GM19372 (cell line): Measurements from ENCODE around the gene UPP1.

Experiments used
- ATAC-seq: cut with Tn5 transposase; IDR thresholded peaks from one replicate; pipeline ENCODE4 v1.9.1; 2021; ENCODE audit warnings: mild to moderate bottlenecking, low read depth, moderate library complexity; ENCODE audit not compliant: unreplicated experiment

The UPP1 gene

DNA sequence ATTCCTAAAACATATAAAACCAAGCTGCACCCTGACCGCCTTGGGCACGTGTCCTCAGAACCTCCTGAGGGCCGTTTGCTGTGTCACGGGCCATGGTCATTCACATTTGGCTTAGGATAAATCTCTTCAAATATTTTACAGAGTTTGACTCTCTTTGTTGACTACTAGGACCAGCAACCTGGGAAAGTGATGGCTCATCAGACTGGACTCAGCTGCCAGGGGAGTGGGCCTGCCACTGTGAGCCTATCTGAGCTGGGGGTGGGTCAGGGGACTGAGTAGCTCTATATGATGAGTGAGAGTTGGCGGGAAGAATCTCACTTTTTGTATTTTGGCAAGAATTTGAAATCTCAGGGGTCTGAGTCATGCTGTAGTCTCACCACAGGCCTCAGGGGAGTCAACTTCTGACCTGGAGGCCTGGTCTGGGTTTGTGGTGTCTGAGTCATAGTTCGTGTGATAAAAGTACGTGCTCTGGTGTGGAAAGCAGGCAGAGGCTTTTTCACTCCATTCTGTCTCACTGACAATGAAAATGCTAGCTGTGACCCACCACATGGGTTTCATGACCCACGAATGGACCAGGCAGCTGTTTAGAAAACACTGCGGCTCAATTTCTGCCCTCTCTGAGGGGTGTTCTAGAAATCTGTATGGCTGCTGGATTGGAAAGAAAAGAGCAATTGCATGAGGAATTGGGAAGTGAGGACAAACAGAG lies 4.2 kb upstream of the UPP1 start:
- peak; percentile 49 for ATAC-seq

DNA sequence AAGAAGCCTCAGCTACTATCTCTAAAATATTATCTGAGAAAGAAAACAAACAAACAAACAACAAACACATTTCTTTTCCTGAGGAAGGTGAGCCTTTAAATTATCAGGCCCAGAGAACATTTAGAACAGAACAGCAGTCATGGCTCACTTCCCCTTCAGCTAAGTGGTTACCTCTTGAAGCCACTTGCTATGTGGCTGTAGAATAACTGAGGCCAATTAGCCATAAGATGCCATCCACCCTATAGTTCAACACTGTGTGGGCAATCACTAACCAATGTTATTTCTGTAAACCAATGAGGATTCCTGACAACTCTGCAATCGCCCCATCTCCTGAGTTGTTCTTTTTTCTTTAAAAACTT lies 3.7 kb upstream of the UPP1 start:
- no peak for ATAC-seq

DNA sequence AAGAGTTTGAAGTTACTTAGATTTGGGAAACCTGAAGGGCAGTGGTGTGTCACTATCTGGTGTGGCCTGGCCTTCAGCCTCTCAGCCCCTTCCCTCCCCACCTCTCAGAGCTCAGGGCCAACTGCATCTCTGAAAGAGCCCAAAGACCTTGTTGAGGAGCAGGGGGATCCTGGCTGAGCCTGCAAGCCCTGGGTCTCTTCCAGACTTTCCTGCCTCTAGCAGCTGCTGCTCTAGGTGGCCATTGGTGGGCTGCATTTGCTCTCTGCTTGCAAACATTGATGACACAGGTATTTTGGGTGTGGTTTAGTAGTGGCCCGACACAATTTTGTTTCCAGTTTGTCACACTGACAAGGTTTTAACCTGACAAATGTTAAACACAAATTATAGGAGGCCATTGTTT lies 3.1 kb upstream of the UPP1 start:
- no peak for ATAC-seq

DNA sequence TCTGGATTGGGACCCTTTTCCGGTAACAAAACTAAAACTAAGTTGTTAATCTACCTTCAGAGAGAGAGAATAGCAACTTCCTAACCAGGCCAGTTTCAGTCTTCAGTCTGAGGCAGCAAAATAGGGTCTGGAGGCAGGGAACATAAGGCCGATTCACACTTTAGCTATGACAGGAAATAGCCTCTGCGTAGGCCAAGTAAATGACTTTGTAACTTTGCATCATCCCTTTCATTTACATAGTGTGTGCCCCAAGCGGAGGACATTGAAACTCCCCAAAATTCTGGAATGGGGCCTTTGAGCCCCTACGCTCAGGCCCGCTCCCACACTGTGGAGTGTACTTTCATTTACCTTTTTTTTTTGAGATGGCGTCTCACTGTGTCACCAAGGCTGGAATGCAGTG lies 1.7 kb upstream of the UPP1 start:
- ATAC-seq: no peak

DNA sequence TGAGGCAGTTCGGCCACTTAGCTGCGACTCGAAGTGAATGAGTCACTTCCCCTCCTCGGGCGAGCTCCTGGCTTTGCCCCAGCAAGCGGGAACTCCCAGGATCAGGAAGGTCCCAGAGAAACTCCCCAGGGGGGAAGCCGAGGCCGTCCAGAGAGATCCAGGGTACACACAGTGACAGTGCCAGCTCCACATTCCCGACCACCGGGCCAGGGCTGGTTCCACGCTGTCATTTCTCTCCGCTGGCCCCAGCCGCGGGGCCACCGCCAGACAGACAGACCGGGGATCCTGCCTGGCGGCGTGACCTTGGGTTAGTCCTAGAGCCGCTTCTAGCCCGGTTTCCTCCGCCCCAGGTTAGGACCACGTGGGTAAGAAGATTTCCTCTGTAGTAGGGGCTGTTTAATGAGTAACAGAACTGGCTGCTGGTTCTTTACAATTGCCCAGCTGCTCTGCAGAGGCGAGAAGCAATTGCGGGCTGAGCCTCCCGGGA lies 463 bp upstream of the UPP1 start:
- peak; percentile 58 for ATAC-seq

DNA sequence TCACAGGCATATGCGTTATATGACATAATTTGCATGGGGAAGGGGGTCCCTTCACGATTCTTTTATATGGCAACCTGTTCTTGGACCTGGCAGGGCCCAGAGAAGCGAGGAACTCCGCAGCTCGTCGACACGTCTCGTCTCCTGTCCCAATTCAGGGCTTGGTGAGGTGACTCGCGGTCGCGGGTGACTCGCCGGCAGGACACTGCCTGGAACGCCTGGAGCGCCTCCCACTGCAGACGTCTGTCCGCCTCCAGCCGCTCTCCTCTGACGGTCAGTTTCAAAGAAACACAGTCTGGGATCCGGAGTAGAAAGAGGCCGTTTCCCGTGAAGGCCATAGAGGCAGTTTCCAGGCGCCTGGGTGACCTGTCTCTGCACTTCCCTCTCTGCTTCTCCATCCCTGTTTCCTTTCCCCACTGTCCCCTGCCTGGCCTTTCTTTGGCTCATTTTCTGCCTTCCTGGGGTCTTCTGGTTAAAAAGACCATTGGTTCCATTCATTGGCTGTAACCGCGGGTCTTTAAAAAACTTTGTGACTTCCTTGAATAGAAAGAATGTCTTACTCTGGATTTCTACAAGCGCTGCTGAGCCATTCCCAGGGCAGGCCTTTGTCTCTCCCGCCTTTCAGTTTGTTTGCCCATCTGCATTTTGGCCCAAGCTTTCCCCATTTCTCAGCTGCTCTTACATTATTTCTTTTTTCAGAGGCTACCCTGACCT lies 1.2 kb downstream of the UPP1 start:
- no peak for ATAC-seq

DNA sequence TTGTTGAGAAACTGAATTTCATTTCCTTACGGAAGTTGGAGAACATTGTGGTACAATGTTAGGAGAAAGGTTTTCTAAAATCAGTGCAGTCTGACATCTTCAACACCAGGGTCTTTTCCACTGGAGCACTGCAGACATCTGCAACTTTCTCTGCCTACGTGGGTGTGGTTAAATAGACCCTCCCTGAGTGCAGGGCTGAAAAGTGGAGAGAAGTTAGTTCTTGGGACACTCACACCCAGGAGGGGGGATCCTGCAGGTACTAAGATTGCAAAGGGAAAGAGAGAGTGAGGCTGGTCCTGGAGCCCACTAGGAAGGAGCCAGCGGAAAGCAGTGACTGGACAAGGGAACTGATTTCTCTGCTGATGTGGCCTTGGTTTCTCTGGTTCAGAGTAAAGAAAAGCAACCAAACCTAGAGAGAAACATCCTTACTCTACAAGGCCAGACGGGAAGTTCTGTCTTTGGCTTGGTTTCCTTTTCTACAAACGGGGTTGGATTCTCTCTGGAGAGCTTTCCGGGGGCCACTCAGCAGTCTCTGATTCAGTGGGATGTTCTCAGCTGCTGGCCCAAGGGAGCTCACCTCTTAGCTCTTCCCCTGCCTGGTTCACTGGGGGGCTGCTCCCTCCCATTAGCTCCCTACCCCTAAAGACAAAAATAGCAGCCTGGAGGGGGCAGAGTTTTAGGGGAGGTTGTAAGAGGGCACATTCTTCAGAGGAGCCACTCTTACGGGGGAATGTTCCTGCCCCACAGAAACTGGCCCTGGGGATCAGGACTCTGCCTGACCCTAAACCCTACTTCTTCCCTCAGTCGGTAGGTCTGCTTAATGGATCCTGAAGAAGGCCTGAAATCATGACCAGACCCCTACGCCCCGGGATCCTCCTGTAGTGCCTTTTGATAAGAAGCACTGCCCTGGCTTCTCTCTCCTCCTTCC lies 2.7 kb downstream of the UPP1 start:
- no peak for ATAC-seq

DNA sequence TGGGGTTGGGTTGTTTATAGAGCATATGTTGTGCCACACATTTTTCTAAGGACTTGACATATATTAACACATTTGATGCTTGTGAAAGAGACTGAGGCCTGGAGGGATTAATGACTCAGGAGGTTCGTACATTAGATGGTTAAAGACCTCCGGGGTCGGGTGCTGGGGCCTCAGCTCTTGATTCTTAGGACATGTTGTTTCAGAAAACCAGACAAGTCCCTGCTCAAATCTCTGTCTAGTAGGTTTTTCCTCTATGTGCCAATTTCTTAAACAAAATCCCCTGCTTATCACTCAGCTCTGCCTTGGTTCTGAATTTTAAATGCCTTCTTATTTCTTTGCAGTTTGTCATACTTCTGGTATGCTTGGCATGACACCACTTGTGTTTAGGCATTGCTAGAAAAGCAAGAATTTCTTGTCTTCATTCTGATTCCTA lies 5.8 kb downstream of the UPP1 start:
- ATAC-seq: no peak

DNA sequence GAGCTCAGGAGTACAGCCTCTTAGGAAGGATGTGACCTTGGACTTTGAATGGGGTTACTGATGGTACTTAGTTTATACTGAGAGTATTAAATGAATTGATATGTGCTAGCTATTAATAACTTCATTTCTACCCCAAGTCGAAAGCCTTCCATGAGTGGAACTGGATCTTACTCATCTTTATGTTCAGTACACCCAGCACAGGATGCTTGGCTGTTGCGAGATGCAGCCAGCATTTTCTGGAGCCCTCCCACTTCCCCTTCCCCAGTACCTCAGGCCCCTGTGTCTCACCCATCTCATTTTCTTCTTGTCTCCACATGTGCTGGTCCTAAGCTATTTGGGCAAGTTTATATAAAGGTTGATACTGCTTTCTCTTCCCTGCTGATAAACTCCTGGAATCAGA lies 7.2 kb downstream of the UPP1 start:
- no peak for ATAC-seq

DNA sequence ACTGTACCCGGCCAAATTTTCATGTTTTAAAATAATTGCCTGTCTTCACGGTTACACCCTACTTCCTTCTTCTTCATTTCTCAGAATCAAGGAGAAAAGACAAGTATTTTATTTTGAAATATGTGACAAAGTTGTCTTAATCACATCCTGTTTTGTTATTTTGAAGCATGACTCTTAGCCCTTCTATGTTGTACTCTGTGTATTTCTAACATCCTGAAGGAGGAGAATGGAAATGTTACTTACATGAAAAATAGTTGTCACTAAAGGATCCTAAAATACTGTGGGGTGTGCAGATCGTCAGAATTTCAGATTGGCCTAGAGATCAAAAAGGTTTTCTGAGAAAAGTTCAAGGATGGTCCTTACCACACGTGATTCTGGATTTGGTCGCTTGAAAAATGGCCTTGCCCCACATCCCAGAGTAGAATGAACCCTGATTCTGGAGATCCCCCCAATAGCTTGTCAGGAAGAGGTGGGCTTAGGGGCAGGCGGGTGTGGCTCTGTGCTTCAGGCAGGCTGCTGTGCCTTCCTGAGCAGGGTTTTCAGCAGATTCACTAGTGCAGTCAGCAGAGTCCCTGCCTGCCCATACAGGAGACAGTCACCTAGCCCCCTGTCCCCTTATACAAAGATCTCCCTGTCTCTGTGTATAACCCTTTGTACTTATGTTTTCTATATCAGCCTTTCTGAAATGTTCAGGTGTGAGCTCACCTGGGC lies 8.6 kb downstream of the UPP1 start:
- no peak for ATAC-seq

DNA sequence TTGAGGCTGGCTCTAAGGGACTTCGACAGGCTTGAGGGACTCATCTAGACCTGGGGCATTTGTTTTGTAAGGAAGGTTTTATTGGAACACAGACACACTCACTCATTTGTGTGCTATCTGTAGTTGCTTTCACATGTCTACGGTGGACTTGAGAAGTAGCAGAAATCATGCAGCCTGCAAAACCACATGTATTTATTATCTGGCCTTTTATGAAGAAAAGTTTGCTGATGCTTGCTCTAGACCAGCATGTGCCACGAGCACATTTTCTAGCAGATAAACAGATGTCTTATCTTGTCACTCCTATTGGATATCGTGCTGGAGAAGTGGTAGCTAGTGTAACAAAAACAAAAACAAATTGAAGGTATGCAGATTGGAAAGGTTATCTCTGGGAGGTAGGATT lies 9.8 kb downstream of the UPP1 start:
- no peak for ATAC-seq

DNA sequence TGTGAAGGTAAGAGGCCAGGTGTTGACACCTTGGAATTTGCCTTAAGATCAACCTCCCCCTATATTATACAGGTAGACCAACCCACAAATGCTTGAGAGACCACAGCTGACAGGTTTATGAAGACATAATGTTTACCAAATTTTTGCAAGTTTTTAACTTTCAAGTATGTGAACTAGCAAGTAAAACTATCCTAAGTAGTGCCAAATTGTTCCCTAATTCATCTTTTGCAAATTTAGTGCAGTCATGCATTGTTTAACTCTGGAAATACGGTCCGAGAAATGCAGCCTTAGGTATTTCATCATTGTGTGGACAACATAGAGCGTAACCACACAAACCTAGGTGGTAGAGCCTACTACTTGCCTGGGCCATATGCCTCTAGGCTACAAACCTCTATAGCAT lies 10.7 kb downstream of the UPP1 start:
- no peak for ATAC-seq

DNA sequence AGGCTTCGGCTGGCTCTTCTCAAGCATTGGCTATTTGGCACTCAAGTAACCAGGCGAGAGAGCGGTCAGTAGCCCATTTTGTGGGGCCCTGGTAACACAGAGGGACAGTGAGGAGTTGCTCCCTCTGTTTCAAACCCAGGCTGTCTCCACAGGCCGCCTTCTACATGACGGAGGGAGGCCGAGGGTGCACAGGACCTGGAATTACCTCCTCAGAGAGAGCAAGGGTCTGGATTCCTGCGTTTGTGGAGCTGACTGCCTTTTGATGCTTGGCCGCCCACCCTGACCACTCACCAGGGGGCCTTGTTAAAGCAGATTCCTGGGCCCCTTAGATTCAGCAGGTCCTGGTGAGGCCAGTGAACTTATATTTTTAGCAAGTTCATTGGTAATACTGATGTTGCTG lies 12.3 kb downstream of the UPP1 start:
- no peak for ATAC-seq

DNA sequence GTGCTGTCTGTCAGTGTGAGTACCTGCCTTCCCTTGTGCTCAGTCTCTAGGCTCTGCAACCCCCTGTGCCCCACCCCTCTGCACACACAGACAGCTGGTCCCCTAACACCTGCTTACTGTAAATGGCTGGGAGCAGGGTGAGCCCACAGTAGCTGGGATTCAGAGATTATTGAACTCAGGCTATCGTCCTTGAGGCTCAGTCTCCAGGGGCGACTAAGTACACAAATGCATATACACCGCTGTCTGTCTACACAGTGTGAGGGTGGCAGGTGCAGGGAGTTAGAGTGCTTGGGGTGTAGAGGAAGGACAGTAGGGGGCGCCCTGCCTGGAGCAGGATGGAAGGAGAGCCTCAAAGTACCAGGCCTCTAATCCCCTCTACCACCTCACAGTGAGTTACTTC lies 12.9 kb downstream of the UPP1 start:
- ATAC-seq: no peak

DNA sequence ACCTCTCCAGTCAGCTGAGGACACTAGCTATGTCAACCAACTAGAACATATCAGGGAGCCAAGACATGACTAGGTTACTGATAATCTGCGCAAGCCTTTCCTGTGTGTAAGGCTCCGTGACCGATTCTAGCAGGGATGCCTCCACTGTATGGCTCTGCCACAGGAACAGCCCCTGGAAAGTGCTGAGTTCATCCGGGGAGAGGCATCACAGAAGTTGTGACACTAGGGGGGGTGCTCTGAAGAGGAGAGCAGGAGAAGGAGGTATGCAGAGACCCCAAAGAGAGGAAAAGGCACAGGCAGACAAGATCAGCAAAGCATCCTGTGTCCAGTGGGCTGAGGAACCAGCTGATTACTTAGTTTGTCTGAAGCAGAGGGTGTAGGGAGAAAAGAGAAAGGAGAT lies 13.5 kb downstream of the UPP1 start:
- ATAC-seq: no peak

DNA sequence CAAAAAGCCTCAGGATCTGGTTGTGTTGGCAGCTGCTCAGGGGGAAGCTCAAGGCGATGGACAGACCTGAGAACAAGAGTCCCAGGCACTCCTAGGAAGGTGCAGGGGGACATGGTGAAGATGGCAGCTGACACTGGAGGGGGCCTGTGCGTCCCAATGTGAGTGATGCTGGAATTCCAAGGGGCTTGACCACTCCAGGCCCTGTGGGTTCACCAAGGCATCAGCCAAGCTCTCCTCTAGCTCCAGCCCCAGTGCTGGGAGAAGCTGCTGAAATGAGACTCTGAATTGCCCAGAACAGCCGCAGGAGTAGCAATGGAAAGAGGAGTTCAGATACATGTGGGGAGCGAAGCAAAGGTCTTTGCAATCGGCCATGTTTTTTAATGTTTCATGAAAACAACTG lies 16.0 kb downstream of the UPP1 start:
- ATAC-seq: no peak

DNA sequence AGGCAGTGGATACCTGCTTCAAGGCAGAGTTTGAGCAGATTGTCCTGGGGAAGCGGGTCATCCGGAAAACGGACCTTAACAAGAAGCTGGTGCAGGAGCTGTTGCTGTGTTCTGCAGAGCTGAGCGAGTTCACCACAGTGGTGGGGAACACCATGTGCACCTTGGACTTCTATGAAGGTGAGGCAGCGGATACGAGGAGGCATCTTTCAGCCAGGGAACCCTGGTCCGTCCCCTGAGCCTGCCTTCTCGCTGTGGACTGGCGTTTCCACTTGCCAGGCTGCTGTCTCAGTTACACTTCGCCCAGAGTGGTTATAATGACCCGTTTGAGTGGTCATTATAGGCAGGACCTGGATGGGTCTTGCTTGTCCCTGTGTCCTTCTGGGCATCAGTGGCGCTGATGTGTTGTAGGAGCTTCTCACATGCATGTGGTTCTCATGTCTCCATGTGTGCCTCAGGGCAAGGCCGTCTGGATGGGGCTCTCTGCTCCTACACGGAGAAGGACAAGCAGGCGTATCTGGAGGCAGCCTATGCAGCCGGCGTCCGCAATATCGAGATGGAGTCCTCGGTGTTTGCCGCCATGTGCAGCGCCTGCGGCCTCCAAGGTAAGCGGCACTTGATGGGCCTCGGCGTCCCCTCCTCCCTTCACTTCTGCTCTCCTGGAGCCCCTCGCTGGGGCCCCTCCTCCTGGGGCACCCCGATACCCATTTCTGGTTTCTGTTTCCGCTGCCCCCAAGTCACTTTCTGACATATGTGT lies 18.0 kb downstream of the UPP1 start:
- ATAC-seq: no peak

DNA sequence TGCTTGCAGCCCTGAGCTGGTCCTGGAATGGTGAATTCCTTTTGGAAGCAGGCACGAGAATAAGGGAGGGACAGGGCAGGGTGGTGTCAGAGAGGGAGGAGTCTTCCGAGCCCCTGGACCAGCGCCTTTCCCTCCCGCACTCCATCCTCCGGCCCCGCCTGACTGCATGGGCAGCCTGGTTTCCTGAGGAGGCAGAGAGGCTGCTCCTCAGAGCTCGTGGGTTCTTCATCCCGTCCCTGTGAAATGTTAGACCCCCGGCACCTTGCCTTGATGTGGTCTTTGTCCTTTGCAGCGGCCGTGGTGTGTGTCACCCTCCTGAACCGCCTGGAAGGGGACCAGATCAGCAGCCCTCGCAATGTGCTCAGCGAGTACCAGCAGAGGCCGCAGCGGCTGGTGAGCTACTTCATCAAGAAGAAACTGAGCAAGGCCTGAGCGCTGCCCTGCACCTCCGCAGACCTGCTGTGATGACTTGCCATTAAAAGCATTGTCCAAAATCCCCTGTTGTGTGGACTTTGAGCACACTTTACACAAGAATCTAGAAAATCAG lies 18.9 kb downstream of the UPP1 start:
- no peak for ATAC-seq

DNA sequence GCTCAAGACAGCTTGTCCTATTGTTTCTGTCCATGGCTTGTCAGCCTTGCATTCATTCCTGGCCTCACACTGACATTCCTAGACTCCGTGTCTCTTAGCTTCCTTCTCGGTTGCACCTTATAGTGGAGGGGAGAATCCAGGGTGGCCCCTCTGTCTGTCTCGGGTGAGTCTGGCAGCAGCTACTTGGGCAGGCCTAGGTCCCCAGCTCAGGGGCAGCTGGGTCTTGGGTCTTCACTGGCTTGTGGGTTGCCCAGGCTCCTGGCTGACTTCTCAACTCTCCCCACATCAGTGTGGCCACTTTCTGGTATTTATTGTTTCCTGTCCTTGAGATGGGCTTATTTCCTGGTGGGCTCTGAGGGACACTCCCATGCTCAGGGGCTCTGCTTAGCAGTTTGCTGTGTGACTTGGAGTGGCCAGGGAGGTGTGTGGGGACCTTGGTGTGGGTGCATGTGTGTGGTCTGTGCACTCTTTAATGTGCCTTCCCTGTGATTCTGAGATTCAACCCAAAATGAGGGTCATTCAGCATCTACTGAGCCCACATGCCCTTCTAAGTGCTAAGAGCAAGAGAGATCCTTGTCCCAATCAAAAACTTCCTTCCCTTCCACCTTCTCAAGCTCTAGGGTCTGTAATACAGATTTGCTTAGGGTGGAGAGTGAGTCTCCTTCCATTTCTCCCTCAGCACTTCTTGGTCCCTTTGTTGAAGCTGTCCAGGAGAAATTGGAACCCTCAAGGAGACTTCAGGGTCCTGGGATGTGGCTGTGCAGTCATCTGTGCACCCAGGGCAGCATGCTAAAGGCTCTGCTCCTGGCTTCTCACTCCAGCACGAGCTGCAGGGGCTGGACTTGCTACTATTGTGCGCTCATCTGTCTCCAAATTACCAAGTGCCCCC lies 20.1 kb downstream of the UPP1 start:
- no peak for ATAC-seq
